ENCODE measurements around the gene KRT15. TPM values are rescaled to one million over a fixed set of nuclear protein-coding genes. Genes with fewer than 3 reads are reported as not detected.
A peak's percentile ranks its signal among the peaks of the same experiment; 100 is the strongest.

Gene KRT15
- total RNA-seq: 2.9 TPM in 2 replicates
- long read RNA-seq, partial matches to known transcripts: 0 of 4 reads
- long read RNA-seq, other reads (novel, unspliced or antisense): 4 of 4 reads

DNA sequence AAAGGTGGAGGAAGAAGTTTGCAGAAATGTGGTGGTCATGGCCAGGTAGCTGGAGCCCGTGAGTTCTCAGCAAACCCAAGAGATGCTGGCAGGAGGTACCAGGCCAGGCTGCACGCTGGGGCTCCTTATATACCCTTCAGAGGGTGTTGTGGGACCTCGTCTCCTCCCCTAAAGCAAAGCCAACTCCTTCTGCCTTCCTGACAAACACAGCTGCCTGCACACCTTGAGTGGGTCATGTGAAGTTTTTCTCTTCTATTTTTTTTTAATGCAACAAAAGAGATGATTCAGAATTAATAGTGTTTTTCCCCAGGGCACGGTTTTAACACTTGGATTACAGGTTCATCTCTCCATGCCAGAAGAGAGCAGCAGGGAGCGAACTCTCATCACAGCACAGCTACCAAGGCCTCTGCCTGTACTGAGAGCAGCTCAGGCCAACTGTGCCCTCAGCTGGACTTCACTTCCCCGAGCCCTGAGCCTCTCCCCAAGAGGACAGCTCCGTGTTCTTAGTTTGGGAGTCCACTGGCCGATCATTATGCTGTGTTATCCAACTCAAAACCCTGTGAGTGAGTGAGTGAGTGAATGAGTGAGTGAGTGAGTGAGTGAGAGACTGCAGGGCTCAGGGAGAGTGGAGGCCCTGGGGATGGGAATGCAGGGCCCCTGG is at the start of gene KRT15:
Gene KRT15 (minus strand): TSS at position 102 of the 661 bp plus-strand sequence. CDS start 63 bp downstream, at position 39.
- H3K4me3 Mint-ChIP-seq (ENCODE audit: low read depth): no peak within 1 kb of the TSS
- H3K27me3 Mint-ChIP-seq: no peaks in the 10 kb centered on the region
- TF ChIP-seq, protein P1, sequence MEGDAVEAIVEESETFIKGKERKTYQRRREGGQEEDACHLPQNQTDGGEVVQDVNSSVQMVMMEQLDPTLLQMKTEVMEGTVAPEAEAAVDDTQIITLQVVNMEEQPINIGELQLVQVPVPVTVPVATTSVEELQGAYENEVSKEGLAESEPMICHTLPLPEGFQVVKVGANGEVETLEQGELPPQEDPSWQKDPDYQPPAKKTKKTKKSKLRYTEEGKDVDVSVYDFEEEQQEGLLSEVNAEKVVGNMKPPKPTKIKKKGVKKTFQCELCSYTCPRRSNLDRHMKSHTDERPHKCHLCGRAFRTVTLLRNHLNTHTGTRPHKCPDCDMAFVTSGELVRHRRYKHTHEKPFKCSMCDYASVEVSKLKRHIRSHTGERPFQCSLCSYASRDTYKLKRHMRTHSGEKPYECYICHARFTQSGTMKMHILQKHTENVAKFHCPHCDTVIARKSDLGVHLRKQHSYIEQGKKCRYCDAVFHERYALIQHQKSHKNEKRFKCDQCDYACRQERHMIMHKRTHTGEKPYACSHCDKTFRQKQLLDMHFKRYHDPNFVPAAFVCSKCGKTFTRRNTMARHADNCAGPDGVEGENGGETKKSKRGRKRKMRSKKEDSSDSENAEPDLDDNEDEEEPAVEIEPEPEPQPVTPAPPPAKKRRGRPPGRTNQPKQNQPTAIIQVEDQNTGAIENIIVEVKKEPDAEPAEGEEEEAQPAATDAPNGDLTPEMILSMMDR (IDR thresholded peaks at IDR 0.05; ENCODE audit: unreplicated experiment): no peak
- no peak for DNase-seq (ENCODE audit: low spot score, unreplicated experiment)
- peaks cover 10% of the 10 kb centered on the region for H3K36me3 Mint-ChIP-seq (ENCODE audit: insufficient read depth)
- peak within 1 kb of the TSS; percentile 77 for H3K27ac Mint-ChIP-seq
- peaks cover 33% of the 10 kb centered on the region for H3K4me1 Mint-ChIP-seq (ENCODE audit: low read depth)
- no peaks in the 10 kb centered on the region for H3K9me3 Mint-ChIP-seq (ENCODE audit: low read depth)

DNA sequence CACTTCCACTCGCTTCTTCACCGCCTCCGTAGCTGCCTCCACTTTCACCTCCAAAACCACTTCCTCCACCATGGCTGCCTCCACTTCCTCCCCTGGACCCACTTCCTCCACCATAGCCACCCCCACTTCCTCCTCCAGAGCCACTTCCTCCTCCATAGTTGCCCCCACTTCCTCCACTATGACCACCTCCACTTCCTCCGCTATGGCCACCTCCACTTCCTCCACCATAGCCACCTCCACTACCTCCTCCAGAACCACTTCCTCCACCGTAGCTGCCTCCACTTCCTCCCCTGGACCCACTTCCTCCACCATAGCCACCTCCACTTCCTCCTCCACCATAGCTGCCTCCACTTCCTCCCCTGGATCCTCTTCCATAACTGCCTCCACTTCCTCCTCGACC is 48.6 kb upstream of the KRT15 start:
- H3K36me3 Mint-ChIP-seq (ENCODE audit: insufficient read depth): no peaks in the 10 kb centered on the region
- TF ChIP-seq, protein P1 (IDR thresholded peaks at IDR 0.05; ENCODE audit: unreplicated experiment): no peak
- peaks cover 49% of the 10 kb centered on the region for H3K27me3 Mint-ChIP-seq
- no peak for DNase-seq (ENCODE audit: low spot score, unreplicated experiment)
- no peak overlapping the region for H3K27ac Mint-ChIP-seq
- no peaks in the 10 kb centered on the region for H3K9me3 Mint-ChIP-seq (ENCODE audit: low read depth)
- no peak overlapping the region for H3K4me3 Mint-ChIP-seq (ENCODE audit: low read depth)
- no peaks in the 10 kb centered on the region for H3K4me1 Mint-ChIP-seq (ENCODE audit: low read depth)

DNA sequence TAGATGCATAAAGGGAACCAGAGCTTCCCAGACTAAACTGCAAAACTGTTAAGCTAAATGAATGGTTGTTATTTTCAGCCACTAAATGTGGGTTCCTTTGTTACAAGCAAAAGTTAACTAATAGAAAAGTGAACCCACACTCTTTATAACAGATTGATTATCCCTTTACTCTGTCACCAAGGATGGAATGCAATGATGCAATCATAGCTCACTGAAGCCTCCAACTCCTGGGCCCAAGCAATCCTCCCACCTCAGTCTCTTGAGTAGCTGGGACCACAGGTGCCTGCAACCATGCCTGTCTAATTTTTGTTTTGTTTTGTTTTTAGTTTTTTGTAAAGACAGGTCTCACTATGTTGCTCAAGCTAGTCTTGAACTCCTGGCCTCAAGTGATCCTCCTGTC is 46.6 kb upstream of the KRT15 start:
- H3K9me3 Mint-ChIP-seq (ENCODE audit: low read depth): no peaks in the 10 kb centered on the region
- peaks cover 41% of the 10 kb centered on the region for H3K27me3 Mint-ChIP-seq

DNA sequence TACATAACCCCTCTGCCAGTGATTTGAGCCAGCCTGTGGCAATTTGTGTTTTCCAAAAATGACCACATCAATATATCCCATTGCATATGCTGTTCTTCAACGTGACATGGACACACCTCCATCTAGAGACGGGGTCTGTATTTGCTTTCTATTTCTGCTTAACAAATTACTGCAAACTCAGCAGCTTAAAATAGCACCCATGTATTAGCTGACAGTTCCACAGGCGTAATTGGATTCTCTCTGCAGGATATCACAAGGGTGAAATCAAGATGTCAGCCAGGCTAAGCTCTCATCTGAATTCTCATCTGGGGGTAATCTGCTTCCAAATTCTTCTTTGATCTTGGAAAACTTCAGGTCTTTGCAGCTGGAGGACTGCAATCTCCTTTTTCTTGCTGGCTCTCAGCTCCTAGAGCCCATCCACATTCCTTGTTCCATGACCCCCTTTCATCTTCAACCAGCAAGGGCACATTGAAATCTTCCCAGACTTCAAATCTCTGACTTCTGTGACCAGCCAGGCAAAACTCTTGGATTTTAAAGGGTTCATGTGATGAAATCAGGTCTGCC is 45.0 kb upstream of the KRT15 start:
- TF ChIP-seq, protein P1 (IDR thresholded peaks at IDR 0.05; ENCODE audit: unreplicated experiment): no peak
- Mint-ChIP-seq H3K27me3 (peaks cover 27% of the 10 kb centered on the region), H3K9me3 (ENCODE audit: low read depth) (no peaks in the 10 kb centered on the region), H3K4me3 (ENCODE audit: low read depth) (no peak overlapping the region), H3K4me1 (ENCODE audit: low read depth) (no peaks in the 10 kb centered on the region), H3K36me3 (ENCODE audit: insufficient read depth) (no peaks in the 10 kb centered on the region), H3K27ac (no peak overlapping the region)
- DNase-seq (ENCODE audit: low spot score, unreplicated experiment): no peak

More for the DNA sequence above, 46.6 kb upstream of the KRT15 start:
- Mint-ChIP-seq H3K36me3 (ENCODE audit: insufficient read depth) (no peaks in the 10 kb centered on the region), H3K27ac (no peak overlapping the region), H3K4me1 (ENCODE audit: low read depth) (no peaks in the 10 kb centered on the region), H3K4me3 (ENCODE audit: low read depth) (no peak overlapping the region)
- TF ChIP-seq, protein P1 (IDR thresholded peaks at IDR 0.05; ENCODE audit: unreplicated experiment): no peak
- DNase-seq (ENCODE audit: low spot score, unreplicated experiment): no peak

DNA sequence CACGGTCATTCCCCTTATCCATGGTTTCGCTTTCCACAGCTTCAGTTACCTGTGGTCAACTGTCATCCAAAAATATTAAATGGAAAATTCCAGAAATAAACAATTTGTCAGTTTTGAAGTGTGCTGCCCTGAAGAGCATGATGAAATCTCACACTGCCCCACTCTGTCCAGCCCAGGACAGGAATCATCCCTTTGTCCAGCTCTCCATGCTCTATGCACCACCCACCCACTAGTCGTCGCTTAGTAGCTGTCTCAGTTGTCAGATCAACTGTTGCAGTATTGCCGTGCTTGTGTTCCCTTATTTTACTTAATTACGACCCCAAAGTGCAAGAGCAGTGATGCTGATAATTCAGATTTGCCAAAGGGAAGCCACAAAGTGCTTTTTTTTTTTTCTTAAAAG is 42.9 kb upstream of the KRT15 start:
- H3K27me3 Mint-ChIP-seq: peaks cover 22% of the 10 kb centered on the region
- TF ChIP-seq, protein P1 (IDR thresholded peaks at IDR 0.05; ENCODE audit: unreplicated experiment): no peak

More for the DNA sequence above, 42.9 kb upstream of the KRT15 start:
- DNase-seq (ENCODE audit: low spot score, unreplicated experiment): no peak
- Mint-ChIP-seq H3K4me3 (ENCODE audit: low read depth) (no peak overlapping the region), H3K36me3 (ENCODE audit: insufficient read depth) (no peaks in the 10 kb centered on the region), H3K9me3 (ENCODE audit: low read depth) (no peaks in the 10 kb centered on the region), H3K4me1 (ENCODE audit: low read depth) (no peaks in the 10 kb centered on the region), H3K27ac (no peak overlapping the region)

All from progenitor cell of endocrine pancreas (in vitro differentiated cells).